ENCODE data around the gene KDM6B. TPM values are rescaled to one million over a fixed set of nuclear protein-coding genes. Genes with fewer than 3 reads are reported as not detected.

Gene KDM6B
- total RNA-seq, 1 experiment from 2014 or later, result 28.9 TPM

- no peak overlapping the region for H3K23ac ChIP-seq (ENCODE audit: insufficient read length, low read depth, low read length)
- Mint-ChIP-seq H3K4me3 (no peak overlapping the region), H3K9me3 (no peaks in the 10 kb centered on the region), H3K36me3 (ENCODE audit: insufficient read depth in 1 of 3, low read depth in 3 of 3) (no peaks in the 10 kb centered on the region), H3K4me1 (peaks cover 5 to 6% of the 10 kb centered on the region in 2 experiments), H3K27ac (peak overlapping the region in 1 of 3 experiments; percentile 52; a peak in 1 of 7 replicates), H3K27me3 (ENCODE audit: low read depth) (peaks cover 4% of the 10 kb centered on the region)
- no peak overlapping the region for H3K4ac ChIP-seq (ENCODE audit: low read depth, low read length)
- TF ChIP-seq CTCF (conservative IDR thresholded peaks at IDR 0.05), result no peak
- no peaks in the 10 kb centered on the region for H3K79me1 ChIP-seq (ENCODE audit: insufficient read depth, low read depth, low read length, poor library complexity, severe bottlenecking)
- WGBS (ENCODE audit: extremely low coverage, insufficient read length, low lambda C conversion rate), result no CpG with 5 or more reads among the region's 9 CpGs
- H2BK5ac ChIP-seq (ENCODE audit: insufficient read length, low read length), result no peak overlapping the region
- no peak overlapping the region for H3K56ac ChIP-seq (ENCODE audit: insufficient read length, low read depth, low read length)
- no peak overlapping the region for H3K4me2 ChIP-seq (ENCODE audit: insufficient read depth, insufficient read length, low read length)
- no peak overlapping the region for H3K14ac ChIP-seq (ENCODE audit: insufficient read depth, low read length)
- H2BK20ac ChIP-seq (ENCODE audit: low read depth, low read length, poor library complexity, severe bottlenecking), result no peak overlapping the region
- DNase-seq, result no peak
- no peak overlapping the region for H2AFZ ChIP-seq (ENCODE audit: low read length)
- H2BK12ac ChIP-seq (ENCODE audit: insufficient read length, low read depth, low read length), result no peak overlapping the region
- H4K8ac ChIP-seq (replicated peaks; ENCODE audit: insufficient read length, low read depth, low read length), result no peak overlapping the region
- H2AK5ac ChIP-seq (ENCODE audit: insufficient read length, low read length), result no peak overlapping the region
- no peaks in the 10 kb centered on the region for H3K27me3 ChIP-seq (ENCODE audit: insufficient read depth, low read length)
- H4K20me1 ChIP-seq (ENCODE audit: control insufficient read depth, insufficient read depth, insufficient read length), result no peaks in the 10 kb centered on the region
- no peak overlapping the region for H3K18ac ChIP-seq (ENCODE audit: insufficient read length, low read depth, low read length)
- H2BK15ac ChIP-seq (ENCODE audit: low read depth, low read length), result no peak overlapping the region
- no peaks in the 10 kb centered on the region for H3K79me2 ChIP-seq (ENCODE audit: insufficient read depth, low read length)
- H3K9me3 ChIP-seq (ENCODE audit: control insufficient read depth, low read depth, low read length), result no peaks in the 10 kb centered on the region
- no peak overlapping the region for H4K5ac ChIP-seq (ENCODE audit: insufficient read length, low read depth, low read length)
- no peak overlapping the region for H3K9ac ChIP-seq (ENCODE audit: extremely low read depth, insufficient read length, low read length)
- no peak overlapping the region for H3K27ac ChIP-seq (ENCODE audit: insufficient read length, low read depth, low read length)
- H3T11ph ChIP-seq (ENCODE audit: low read length), result no peak overlapping the region
- no peak overlapping the region for H4K91ac ChIP-seq (ENCODE audit: insufficient read length, low read depth, low read length)
- H2BK120ac ChIP-seq (ENCODE audit: low read depth, low read length, poor library complexity, severe bottlenecking), result no peak overlapping the region
- H3K4me1 ChIP-seq (ENCODE audit: insufficient read depth, low read length), result no peaks in the 10 kb centered on the region; the same call in 1 of the 2 replicates
- H3K23me2 ChIP-seq (ENCODE audit: insufficient read length, low read depth, low read length, poor library complexity, severe bottlenecking), result peaks cover 2% of the 10 kb centered on the region
These were observed 44.9 kb upstream of the KDM6B start for GRCh38 chr17:7789131-7789530.

Measured in H9 (cell line).